HFFc6 (cell line): Measurements from ENCODE around the gene PRKG1. TPM values are rescaled to one million over a fixed set of nuclear protein-coding genes. Genes with fewer than 3 reads are reported as not detected.

ENCODE experiments used
- DNase-seq: peaks from one replicate; pipeline ENCODE4 v3.0.0-alpha.2; 2018
- H3K27ac Mint-ChIP-seq: 2 replicates; pipeline ENCODE4 v1.8.0; 2020; ENCODE audit warnings: mild to moderate bottlenecking, mixed read lengths
- H3K27me3 Mint-ChIP-seq: 2 replicates; pipeline ENCODE4 v1.8.0; 2021; ENCODE audit warnings: mild to moderate bottlenecking, moderate library complexity, mixed read lengths; ENCODE audit not compliant: insufficient read depth
- H3K36me3 Mint-ChIP-seq: 2 replicates; pipeline ENCODE4 v1.8.0; 2021; ENCODE audit warnings: low read depth, mixed read lengths
- H3K4me1 Mint-ChIP-seq: 2 replicates; pipeline ENCODE4 v1.8.0; 2020; ENCODE audit warnings: low read depth, mixed read lengths
- H3K4me3 Mint-ChIP-seq: 2 replicates; pipeline ENCODE4 v1.8.0; 2020; ENCODE audit warnings: mild to moderate bottlenecking, moderate library complexity, mixed read lengths
- H3K9me3 Mint-ChIP-seq: 2 replicates; pipeline ENCODE4 v1.8.0; 2020; ENCODE audit warnings: mild to moderate bottlenecking, mixed read lengths
- CTCF ChIP-seq: fragments of 200-600 bp; sonication (generic); IDR thresholded peaks from 2 replicates; pipeline ENCODE4 v1.5.0; 2021; ENCODE audit warnings: antibody characterized with exemption, mild to moderate bottlenecking
- total RNA-seq, 6 experiments: library from RNA; stranded (reverse); fragmentation: NEBNext Ultra II Directional; extraction: Animal tissue kit (Norgen Biotek cat#: 25700); gene quantifications; 2 replicates in 1 of 6; 3 replicates in 5 of 6; pipeline ENCODE4 v1.2.3, GENCODE V29; 2021

PRKG1 gene
- total RNA-seq, 6 experiments from 2014 or later: 9.3 to 10.1 (median 9.8) TPM

- 0 out of 2 replicates have a peak, but pooled peaks cover 3% of the 10 kb centered on the region for H3K27me3 Mint-ChIP-seq
- H3K27ac Mint-ChIP-seq: no peak overlapping the region
- no peaks in the 10 kb centered on the region for H3K4me1 Mint-ChIP-seq
- no peaks in the 10 kb centered on the region for H3K36me3 Mint-ChIP-seq
- no peak for DNase-seq
- H3K4me3 Mint-ChIP-seq: no peak overlapping the region
- no peaks in the 10 kb centered on the region for H3K9me3 Mint-ChIP-seq
- no peak for TF ChIP-seq CTCF
These were observed 772.7 kb downstream of the PRKG1 start for GRCh38 chr10:51846856-51847506.

- TF ChIP-seq CTCF: no peak
- no peak overlapping the region for H3K27ac Mint-ChIP-seq
- no peaks in the 10 kb centered on the region for H3K9me3 Mint-ChIP-seq
- 0 out of 2 replicates have a peak, but pooled peaks cover 2% of the 10 kb centered on the region for H3K27me3 Mint-ChIP-seq
- H3K36me3 Mint-ChIP-seq: no peaks in the 10 kb centered on the region
- H3K4me3 Mint-ChIP-seq: no peak overlapping the region
- H3K4me1 Mint-ChIP-seq: no peaks in the 10 kb centered on the region
- DNase-seq: no peak
These were observed 778.0 kb downstream of the PRKG1 start for GRCh38 chr10:51852297-51852696.

- H3K9me3 Mint-ChIP-seq: no peaks in the 10 kb centered on the region
- DNase-seq: no peak
- no peak for TF ChIP-seq CTCF
- no peaks in the 10 kb centered on the region for H3K36me3 Mint-ChIP-seq
- no peak overlapping the region for H3K4me3 Mint-ChIP-seq
- no peak overlapping the region for H3K27ac Mint-ChIP-seq
- 0 out of 2 replicates have a peak, but pooled peaks cover 2% of the 10 kb centered on the region for H3K27me3 Mint-ChIP-seq
- H3K4me1 Mint-ChIP-seq: peaks cover 12% of the 10 kb centered on the region
These were observed 783.0 kb downstream of the PRKG1 start for GRCh38 chr10:51857305-51857704.

GRCh38 chr10:51860257-51860656 is 786.0 kb downstream of the PRKG1 start:
- Mint-ChIP-seq H3K27ac (no peak overlapping the region), H3K4me1 (peaks cover 12% of the 10 kb centered on the region), H3K27me3 (0 out of 2 replicates have a peak, but pooled peaks cover 2% of the 10 kb centered on the region), H3K36me3 (no peaks in the 10 kb centered on the region), H3K4me3 (peak overlapping the region; percentile 2; the same call in 1 of the 2 replicates), H3K9me3 (no peaks in the 10 kb centered on the region)
- peak; percentile 18 for DNase-seq
- TF ChIP-seq CTCF: no peak

- H3K36me3 Mint-ChIP-seq: no peaks in the 10 kb centered on the region
- H3K4me1 Mint-ChIP-seq: peaks cover 12% of the 10 kb centered on the region
- H3K27me3 Mint-ChIP-seq: 0 out of 2 replicates have a peak, but pooled peaks cover 2% of the 10 kb centered on the region
- DNase-seq: no peak
- TF ChIP-seq CTCF: no peak
- H3K9me3 Mint-ChIP-seq: no peaks in the 10 kb centered on the region
- no peak overlapping the region for H3K4me3 Mint-ChIP-seq
- no peak overlapping the region for H3K27ac Mint-ChIP-seq
These were observed 786.8 kb downstream of the PRKG1 start for GRCh38 chr10:51861051-51861450.
